ENCODE results near the gene R3HDM2.

Gene R3HDM2

DNA sequence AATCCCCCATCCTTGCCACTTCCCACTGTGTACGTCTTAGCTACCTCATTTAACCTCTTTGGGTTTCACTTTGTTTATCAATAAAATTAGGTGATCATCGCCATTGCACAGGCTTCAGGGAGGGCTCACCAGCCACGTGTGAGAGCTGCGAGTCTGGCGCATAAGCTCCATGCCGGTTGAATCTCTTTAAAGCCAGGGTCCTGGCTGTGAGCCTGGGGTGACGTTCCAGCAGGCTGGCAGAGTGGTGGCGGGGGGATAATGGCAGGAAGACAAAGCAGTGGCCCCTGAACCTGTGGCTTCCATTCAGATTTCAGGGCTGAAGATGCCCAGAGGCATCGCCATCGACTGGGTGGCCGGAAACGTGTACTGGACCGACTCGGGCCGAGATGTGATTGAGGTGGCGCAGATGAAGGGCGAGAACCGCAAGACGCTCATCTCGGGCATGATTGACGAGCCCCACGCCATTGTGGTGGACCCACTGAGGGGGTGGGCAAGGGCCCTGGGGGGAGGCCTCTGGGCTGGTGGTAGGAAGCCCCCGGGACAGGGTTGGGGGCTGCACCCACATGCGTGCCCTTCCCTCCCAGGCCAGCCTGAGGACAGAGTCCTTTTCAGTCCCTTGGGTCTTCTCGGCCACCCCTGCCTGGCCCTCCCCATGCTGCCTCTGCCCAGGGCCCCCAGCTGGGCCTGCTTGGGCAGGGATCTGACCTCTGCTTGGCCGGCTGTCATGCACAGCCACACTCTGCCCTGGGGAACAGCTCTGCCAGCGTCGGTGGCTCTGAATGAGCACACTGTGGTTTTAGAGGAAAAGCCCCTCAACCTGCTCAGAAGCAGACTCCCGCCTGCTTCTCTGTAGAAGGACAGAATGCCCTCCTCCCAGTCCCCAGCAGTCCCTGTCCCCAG, 222.9 kb downstream of the R3HDM2 start:
- no peak for DNase-seq (ENCODE audit: low read depth in 2 of 2, low spot score in 1 of 2)

DNA sequence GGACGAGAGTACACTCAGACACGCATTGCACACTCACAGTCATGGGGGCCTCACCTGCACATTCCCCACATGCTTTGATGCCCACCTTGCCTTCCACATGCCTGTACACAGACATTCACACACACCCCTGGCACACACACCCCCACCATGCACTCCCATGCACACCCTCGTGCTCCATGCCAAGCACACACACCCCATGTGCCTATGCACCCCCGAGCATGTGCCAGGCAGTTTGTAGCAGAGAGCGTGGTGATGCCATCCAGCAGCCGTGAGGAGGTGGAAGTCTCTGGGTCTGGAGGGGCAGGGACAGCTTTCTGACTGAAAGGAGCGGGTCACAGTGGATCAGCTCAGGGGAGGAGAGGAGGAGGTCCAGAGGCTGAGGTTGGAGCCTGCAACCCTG, 224.9 kb downstream of the R3HDM2 start:
- no peak for DNase-seq (ENCODE audit: low read depth in 2 of 2, low spot score in 1 of 2)

DNA sequence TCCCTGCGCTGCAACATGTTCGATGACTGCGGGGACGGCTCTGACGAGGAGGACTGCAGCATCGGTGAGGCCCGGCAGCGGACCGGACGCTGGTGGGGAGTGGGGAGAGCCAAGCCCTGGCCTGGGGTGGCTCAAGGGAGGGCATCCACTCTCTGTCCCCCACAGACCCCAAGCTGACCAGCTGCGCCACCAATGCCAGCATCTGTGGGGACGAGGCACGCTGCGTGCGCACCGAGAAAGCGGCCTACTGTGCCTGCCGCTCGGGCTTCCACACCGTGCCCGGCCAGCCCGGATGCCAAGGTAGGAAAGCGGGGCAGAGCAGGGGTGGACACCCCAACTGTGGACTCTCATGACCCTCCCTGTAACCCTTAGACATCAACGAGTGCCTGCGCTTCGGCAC, 225.7 kb downstream of the R3HDM2 start:
- DNase-seq (ENCODE audit: low read depth in 2 of 2, low spot score in 1 of 2), result no peak

DNA sequence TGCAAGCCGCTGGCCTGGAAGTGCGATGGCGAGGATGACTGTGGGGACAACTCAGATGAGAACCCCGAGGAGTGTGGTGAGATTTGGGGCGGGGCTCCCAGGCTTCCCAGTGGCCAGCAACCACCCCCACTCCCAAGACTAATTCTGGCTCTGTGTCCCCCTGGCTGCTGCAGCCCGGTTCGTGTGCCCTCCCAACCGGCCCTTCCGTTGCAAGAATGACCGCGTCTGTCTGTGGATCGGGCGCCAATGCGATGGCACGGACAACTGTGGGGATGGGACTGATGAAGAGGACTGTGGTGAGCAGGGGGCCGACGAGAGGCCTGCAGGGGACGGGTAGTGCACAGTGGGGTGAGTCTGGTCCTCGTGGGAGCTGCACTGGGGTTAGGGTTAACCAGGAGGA, 226.4 kb downstream of the R3HDM2 start:
- no peak for DNase-seq (ENCODE audit: low read depth in 2 of 2, low spot score in 1 of 2)

DNA sequence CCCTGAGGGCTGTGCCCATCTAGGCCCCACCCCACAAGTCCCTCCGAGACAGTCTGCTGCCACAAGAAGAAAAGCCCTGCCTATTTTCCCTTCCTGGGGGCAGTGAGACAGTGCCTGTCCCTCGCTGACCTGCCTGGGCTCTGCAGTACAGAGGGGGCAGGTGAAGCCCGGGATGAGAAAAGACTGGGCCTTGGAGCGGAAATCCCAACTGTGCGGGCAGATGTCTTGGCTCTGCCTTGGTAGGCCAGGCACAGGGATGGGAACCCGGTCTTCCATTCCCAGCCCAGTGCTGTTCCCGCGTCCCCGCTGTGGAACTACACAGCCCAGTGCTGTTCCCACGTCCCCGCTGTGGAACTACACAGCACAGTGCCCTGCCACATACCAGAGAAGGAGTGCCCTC, 227.1 kb downstream of the R3HDM2 start:
- no peak for DNase-seq (ENCODE audit: low read depth in 2 of 2, low spot score in 1 of 2)

Measured in stimulated activated CD8-positive, alpha-beta memory T cell treated with anti-CD3 and anti-CD28 coated beads, Interleukin-4, amount 100 ng/mL, for 1 hour (primary cell).